ENCODE measurements around the gene CEL. TPM values are rescaled to one million over a fixed set of nuclear protein-coding genes. Genes with fewer than 3 reads are reported as not detected.
"Not testable (repeated sequence)": the region's sequence is repeated elsewhere in the genome, so short reads cannot be mapped to it uniquely, and the experiment has no call there.

Gene CEL
- polyA plus RNA-seq, 3 donors: 1.5 to 9,324 (median 2.5) TPM

DNA sequence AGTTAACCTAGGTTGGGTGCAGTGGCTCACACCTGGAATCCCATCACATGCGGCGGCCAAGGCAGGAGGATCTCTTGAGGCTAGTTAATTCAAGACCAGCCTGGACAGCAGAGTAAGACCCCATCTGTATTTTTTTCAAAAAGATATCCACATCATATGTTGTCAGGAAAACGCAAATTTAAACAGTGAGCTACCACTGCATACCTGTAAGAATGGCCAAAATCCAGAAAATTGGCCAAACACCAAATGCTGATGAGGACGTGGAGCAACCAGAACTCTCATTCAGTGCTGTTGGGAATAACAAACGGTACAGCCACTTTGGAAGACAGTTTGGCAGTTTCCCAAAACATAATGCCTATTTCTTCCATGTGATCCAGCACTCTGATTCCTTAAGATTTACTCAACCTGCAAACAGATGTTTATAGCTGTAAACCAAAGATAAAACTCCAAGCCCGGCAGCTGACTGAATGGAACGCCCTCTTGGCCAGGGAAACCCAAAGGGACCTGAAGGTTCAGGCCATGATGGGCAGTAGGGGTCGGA, 12.4 kb downstream of the CEL start:
- WGBS, 3 donors: 27 to 67% (median 60%) methylated on average over 8 of the region's 8 CpGs
- no peak overlapping the region for H3K27ac ChIP-seq (ENCODE audit: low read depth, low read length)

DNA sequence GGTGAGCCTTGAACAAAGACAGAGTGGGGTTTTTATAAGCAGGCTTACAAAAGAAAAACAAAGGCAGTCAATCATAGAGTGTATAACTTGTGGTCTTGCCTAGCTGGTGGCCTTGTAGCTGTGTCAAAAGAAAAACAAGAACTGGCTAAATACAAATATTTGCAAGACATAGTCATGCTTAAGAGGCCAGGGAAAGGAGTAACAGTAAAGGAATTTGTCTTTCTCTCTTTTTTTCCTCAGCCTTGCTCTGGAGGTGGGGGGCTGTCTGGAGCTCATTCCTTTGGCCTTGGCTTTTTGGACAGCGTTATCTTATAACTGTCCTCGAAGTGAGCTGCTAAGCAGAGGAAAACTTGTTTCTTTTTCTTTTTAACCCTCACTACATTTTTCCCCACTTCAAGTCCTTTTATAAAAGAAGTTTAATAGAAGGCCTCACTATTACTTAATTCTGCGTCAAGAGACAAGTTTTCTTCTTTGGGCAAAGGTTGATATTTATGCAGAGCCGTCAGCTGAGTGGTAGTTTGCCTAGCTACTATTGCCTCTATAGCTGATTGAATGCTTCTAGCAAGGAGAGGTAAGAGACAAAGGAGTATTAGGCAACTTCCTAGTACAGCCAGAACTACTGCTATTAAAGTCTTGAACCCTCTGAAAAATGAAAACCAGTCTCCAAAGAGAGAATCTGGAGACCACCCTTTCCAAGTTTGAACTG, 14.3 kb downstream of the CEL start:
- no peak overlapping the region for H3K27ac ChIP-seq (ENCODE audit: low read depth, low read length)
- 56 to 60% (median 59%) methylated on average over 4 of the region's 4 CpGs for WGBS, 3 donors

DNA sequence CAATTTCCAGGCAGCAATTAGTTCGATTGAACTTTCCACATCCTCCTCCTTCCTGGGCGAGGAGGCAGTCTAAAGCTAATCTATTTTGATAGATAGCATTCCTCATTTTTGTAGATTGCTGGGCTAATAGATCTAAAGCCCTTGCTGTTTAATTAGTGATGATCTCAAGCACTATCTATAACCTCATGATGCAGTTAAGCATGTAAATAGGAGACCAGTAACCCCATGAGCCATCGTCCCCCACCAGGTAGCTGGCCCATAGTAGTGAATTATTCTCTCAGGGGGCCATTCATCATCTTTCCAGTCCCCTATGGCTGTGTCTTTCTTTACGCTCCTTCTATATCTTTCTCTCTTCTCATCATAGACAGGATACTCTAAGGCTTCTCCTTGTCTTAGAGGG, 14.9 kb downstream of the CEL start:
- no peak overlapping the region for H3K27ac ChIP-seq (ENCODE audit: low read depth, low read length)

DNA sequence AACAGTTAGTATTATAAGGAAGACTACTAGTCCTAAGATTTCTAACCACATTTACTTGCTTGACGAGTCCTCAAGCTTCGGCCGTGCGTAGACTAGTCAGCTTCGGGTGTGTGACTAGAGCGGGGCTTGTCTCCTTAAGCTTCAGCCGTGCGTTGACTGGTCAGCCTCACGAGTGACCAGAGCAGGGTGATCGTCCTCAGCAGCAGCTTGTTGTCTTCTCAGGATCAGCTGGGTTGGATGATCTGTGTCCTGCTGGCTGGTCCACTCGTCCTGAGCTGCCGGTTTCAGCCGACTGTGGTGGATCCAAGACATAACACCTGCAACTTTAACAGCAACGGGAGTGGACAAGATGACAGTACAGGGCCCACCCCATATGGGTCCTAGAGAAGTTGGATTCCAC, 16.7 kb downstream of the CEL start:
- no peak overlapping the region for H3K27ac ChIP-seq (ENCODE audit: low read depth, low read length)
- WGBS, 3 donors: 87 to 90% (median 87%) methylated on average over 14 of the region's 14 CpGs

More for the DNA sequence above, 14.9 kb downstream of the CEL start:
- WGBS, 3 donors: 80 to 85% (median 85%) methylated on average over 4 of the region's 4 CpGs

DNA sequence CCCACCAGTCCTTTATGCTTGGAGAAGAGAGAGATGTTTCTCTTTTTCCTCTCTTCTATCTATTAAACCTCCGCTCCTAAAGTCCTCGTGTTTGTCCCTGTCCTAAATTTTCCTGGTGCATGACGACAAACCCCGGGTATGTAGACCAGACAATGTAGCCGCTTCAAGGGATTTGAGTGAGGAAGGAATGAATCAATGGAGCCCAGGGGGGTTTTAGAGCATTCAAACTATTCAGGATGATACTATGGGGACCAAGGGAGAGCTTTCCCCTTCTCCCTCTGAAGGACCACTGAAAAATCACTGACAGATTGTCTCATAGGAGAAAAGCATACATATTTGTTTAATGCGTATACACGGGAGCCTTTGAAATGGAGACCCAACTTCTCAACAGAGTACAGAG, 18.4 kb downstream of the CEL start:
- 74 to 90% (median 88%) methylated on average over 7 of the region's 7 CpGs for WGBS, 3 donors
- no peak overlapping the region for H3K27ac ChIP-seq (ENCODE audit: low read depth, low read length)

DNA sequence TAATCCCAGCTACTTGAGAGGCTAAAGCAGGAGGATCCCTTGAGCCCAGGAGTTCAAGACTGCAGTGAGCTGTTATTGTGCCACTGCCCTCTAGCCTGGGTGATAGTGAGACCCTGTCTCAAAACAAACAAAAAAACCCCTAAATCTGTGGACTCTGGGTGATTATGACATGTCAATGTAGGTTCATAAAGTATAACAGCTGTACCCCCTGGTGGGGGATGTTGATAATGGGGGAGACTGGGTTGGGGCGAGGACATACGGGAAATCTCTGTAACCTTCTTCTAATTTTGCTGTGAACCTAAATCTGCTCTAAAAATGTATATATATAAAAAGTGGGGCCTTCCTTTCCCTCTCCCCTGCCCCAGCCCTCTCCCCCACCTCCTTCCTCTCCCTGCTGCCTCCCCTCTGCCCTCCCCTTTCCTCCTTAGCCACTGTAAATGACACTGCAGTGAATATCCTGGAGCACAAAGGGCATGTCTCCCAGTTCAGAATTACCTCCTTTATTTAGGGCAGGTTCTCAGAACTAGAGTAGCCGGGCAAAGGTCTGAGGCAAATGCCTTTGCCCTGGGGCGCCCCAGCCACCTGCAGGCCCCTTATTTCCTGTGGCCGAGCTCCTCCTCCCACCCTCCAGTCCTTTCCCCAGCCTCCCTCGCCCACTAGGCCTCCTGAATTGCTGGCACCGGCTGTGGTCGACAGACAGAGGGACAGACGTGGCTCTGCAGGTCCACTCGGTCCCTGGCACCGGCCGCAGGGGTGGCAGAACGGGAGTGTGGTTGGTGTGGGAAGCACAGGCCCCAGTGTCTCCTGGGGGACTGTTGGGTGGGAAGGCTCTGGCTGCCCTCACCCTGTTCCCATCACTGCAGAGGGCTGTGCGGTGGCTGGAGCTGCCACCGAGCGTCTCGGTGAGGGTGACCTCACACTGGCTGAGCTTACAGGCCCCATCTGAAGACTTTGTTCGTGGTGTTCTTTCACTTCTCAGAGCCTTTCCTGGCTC, 19.3 kb downstream of the CEL start:
- WGBS, 3 donors: 71 to 86% (median 78%) methylated on average over 8 to 10 of the region's 18 CpGs
- H3K27ac ChIP-seq (ENCODE audit: low read depth, low read length): not testable (repeated sequence)

DNA sequence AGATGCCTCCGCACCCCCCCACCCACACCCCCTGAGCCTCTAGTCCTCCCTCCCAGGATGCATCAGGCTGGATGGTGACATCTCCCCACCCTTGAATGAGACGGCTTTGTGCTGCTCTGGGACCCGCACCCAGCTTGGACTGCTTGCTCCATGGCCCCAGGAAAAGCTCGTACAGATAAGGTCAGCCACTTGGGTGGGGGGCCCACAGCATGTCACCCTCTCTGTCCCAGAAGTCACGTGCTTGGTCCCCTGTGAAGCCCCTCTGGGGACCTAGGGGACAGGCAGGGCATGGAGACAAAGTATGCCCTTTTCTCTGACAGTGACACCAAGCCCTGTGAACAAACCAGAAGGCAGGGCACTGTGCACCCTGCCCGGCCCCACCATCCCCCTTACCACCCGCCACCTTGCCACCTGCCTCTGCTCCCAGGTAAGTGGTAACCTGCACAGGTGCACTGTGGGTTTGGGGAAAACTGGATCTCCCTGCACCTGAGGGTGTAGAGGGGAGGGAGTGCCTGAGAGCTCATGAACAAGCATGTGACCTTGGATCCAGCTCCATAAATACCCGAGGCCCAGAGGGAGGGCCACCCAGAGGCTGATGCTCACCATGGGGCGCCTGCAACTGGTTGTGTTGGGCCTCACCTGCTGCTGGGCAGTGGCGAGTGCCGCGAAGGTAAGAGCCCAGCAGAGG, 20.3 kb downstream of the CEL start:
- H3K27ac ChIP-seq (ENCODE audit: low read depth, low read length): not testable (repeated sequence)
- WGBS, 3 donors: 53 to 85% (median 76%) methylated on average over 5 to 7 of the region's 12 CpGs

DNA sequence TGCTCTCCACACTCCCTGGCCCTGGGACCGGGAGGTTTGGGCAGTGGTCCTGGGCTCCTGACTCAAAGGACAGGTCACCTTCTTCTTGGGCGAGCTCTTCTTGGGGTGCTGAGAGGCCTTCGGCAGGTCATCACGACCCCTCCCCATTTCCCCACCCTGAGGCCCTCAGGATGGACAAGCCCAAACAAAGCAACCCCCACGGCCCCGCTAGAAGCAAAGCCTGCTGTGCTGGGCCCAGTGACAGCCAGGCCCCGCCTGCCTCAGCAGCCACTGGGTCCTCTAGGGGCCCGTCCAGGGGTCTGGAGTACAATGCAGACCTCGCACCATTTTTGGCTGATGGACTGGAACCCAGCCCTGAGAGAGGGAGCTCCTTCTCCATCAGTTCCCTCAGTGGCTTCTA, 21.9 kb downstream of the CEL start:
- WGBS, 3 donors: 37 to 75% (median 66%) methylated on average over 7 to 9 of the region's 9 CpGs
- H3K27ac ChIP-seq (ENCODE audit: low read depth, low read length): not testable (repeated sequence)

DNA sequence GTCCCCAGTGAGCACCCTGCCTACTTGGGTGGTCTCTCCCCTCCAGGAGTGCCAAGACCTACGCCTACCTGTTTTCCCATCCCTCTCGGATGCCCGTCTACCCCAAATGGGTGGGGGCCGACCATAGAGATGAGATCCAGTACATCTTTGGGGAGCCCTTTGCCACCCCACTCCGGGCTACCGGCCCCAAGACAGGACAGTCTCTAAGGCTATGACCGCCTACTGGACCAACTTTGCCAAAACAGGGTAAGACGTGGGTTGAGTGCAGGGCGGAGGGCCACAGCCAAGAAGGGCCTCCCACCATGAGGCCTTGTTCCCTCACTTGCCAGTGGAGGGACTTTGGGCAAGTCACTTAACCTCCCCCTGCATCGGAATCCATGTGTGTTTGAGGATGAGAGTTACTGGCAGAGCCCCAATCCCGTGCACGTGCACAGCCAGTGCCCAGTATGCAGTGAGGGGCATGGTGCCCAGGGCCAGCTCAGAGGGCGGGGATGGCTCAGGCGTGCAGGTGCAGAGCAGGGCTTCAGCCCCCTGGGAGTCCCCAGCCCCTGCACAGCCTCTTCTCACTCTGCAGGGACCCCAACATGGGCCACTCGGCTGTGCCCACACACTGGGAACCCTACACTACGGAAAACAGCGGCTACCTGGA, 24.6 kb downstream of the CEL start:
- WGBS, 3 donors: 53 to 86% (median 85%) methylated on average over 14 to 15 of the region's 17 CpGs

DNA sequence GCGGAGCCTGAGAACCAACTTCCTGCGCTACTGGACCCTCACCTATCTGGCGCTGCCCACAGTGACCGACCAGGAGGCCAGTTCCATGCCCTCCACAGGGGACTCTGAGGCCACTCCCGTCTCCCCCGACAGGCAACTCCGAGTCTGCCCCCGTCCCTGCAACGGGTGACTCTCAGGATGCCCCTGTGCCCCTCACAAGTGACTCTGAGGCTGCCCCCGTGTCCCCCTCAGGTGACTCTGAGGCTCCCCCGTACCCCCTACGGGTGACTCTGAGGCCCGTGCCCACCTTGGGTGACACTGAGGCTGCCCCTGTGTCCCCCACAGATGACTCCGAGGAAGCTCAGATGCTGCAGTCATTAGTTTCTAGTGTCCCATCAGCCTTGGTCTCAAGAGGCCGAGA, 25.1 kb downstream of the CEL start:
- WGBS, 3 donors: 53 to 86% (median 83%) methylated on average over 9 to 15 of the region's 15 CpGs
- H3K27ac ChIP-seq (ENCODE audit: low read depth, low read length): no peak overlapping the region

More for the DNA sequence above, 24.6 kb downstream of the CEL start:
- not testable (repeated sequence) for H3K27ac ChIP-seq (ENCODE audit: low read depth, low read length)

DNA sequence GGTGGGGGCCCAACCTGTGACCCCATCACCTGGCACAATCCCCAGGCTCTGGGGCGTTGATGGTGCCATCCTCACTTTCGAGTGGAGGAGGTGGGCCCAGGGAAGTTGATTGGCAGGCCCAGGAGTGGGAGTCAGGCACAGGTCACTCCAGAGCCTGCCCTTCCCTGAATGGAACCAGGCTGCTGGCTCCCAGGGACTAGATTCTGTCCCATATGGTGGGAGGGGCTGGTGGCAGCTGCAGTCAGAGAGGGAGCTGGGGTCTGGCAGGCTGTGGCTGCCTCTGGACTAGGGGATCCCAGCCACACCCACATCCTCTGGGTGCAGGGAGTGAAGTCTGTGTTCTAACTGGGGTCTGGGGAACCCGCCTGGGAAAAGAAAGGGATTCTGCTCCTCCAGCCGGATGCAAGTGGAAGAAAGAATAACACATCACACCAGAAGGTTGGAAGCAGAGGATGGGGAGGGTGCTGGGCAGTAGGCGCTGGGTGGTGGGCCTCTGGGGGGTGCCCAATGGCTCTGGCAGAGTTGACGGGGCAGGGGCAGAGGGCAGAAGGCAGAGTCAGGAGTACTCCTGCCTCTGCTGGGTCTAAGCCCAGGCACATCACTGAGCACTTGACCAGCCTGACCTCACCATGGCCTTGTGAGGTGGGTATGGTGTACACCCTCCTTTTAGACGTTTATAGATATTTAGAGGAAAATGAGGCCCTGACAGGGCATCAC, 25.8 kb downstream of the CEL start:
- H3K27ac ChIP-seq (ENCODE audit: low read depth, low read length): no peak overlapping the region
- 41 to 74% (median 71%) methylated on average over 7 of the region's 7 CpGs for WGBS, 3 donors

DNA sequence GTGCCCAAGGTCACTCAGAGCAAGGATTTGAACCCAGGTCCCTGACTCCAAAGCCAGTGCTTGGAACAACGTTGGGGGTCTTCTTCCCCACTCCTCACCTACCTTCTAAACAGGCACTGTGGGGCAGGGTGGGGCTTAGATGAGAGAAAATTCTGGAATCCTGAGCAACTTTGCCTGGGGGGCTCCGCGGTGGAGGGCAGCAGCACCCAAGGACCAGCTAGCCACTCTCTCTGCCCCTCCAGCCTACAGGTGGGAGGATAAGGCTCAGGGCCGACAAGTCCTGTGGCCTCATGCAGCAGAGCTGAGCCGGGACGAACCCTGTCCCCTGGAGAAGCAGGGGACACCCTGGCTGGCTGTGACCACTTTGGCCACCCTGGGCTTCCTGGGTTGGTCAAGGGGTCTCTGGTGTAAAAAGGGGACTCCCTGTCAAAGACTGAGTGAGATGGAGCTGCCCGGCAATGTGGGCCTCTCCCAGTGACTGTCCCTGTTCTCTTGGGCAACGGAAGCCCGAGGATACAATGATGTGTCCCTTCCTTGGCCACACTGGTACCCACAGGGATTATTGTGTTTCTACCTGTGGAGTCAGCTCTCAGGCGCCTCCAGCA, 26.5 kb downstream of the CEL start:
- WGBS, 3 donors: 54 to 92% (median 90%) methylated on average over 10 of the region's 10 CpGs
- no peak overlapping the region for H3K27ac ChIP-seq (ENCODE audit: low read depth, low read length)

DNA sequence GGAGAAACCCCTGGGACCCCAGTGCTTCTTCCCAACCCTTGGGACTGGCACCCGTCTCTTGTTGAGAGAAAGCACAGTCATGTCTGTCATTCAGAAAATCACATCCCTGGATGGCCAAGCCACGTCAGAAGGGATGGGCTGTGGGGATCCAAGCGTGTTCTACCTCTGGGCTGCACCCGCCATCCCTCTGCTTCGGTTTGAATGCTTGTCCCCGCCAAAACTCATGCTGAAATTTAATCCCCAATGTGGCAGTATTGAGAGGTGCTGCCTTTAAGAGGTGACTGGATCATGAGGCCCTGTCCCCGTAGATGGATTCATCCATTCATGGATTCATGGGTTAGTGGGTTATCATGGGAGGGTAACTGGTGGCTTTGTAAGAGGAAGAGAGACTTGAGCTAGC, 27.0 kb downstream of the CEL start:
- WGBS, 3 donors: 46 to 94% (median 94%) methylated on average over 7 of the region's 7 CpGs
- H3K27ac ChIP-seq (ENCODE audit: low read depth, low read length): no peak overlapping the region

DNA sequence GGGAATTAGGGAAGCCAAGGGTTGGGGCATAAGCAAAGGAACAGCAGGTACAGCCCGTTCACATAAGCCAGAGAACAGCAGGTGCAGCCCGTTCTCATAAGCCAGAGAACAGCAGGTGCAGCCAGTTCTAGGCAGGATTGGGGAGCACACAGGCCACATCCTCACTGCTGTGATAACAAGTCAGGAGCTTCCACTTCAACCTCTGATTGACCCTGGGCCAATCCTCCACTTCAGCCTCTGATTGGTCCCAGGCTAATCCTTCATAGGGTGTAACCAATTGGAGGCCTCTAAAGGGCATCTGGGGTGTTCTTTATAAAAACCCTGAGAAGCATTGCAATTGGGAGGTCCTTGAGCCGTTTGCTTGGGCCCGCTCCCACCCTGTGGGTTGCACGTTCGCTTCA, 27.5 kb downstream of the CEL start:
- 51 to 92% (median 89%) methylated on average over 6 of the region's 6 CpGs for WGBS, 3 donors

DNA sequence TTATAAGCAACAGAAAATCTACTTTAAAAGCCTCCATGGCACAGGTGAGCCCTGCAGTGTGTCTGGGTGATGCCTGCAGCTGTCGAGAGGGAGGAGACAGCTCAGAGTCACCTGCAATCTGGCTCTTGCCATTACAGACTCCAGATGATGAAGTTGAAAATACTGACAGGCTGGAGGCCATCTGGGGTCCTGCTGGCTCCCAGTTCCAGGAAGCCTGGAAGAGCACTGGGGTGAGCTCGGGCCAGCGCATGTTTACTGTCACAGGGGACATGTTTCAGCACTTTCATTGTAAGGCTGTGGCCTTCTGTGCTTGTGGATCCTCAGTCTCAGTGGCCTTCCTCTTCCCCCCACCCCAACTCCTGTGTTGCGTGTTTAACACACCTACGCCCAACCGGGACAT, 28.4 kb downstream of the CEL start:
- 50 to 58% (median 57%) methylated on average over 5 to 6 of the region's 6 CpGs for WGBS, 3 donors
- H3K27ac ChIP-seq (ENCODE audit: low read depth, low read length): no peak overlapping the region

More for the DNA sequence above, 27.5 kb downstream of the CEL start:
- no peak overlapping the region for H3K27ac ChIP-seq (ENCODE audit: low read depth, low read length)

DNA sequence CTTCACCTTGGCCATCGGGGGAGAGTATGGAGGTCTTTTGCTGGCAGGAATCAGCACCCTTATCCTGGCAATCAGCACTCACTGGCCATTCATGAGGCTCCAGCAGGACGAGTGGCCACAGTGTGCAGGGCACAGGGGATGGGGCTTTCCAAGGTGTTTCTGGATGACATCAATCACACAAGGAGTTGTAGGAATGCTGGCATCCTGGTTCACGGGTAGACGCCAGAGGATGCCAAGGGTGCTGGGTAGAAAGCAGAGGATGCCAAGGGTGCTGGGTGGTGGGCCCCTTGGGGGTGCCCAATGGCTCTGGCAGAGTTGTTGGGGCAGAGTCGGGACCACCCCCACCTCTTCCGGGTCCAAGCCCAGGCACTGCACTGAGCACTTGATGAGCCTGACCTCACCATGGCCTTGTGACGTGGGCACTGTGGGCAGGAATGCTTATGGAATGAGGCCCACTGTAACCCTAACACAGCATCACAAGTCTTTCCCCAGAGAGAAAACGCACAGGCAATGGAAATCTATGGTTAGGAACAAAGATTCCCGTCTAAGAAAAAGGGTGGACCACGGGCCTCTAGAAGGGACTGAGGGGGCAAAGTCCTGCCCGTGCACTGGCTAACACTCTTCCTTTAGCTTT, 29.1 kb downstream of the CEL start:
- WGBS, 3 donors: 59 to 83% (median 81%) methylated on average over 11 of the region's 11 CpGs
- no peak overlapping the region for H3K27ac ChIP-seq (ENCODE audit: low read depth, low read length)

DNA sequence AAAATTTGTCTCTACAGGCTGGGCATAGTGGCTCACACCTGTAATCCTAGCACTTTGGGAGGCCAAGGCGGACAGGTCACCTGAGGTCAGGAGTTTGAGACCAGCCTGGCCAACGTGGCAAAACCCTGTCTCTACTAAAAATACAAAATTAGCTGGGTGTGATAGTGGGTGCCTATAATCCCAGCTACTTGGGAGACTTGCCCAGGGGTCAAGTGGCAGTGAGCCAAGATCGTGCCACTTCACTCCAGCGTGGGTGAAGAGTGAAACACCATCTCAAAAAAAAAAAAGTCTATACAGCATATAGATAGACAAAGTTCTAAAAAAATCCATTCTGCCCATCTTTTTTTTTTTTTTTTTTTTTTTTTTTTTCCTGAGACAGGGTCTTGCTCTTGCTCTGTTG, 32.6 kb downstream of the CEL start:
- 80 to 92% (median 86%) methylated on average over 4 of the region's 4 CpGs for WGBS, 3 donors
- H3K27ac ChIP-seq (ENCODE audit: low read depth, low read length): not testable (repeated sequence)

Measured in adipose tissue (tissue), 3 donors.